HepG2 (cell line): ENCODE results near the gene IL27RA. TPM values are rescaled to one million over a fixed set of nuclear protein-coding genes. Genes with fewer than 3 reads are reported as not detected.

Source experiments
- ATAC-seq: fragments of 200-7000 bp; cut with Tn5 transposase; 3 replicates; pipeline ENCODE4 v1.9.1; 2020; ENCODE audit warnings: mild to moderate bottlenecking, moderate library complexity
- BruUV-seq: library from RNA; stranded (reverse); fragments of 400-500 nt; replicated peaks from 2 replicates; lab custom pipeline; 2021; lab: Mats Ljungman, UMichigan
- CTCF ChIA-PET: fragments of 300-600 bp; formaldehyde crosslinking; extraction: SDS; loops from one replicate; lab custom pipeline; 2021; ENCODE audit warnings: low total read pairs, inconsistent platforms, low intra/inter-chr PET ratio; lab: Yijun Ruan, JAX
- POLR2A ChIA-PET: fragments of 350-600 bp; sonication (Branson Sonifier 250); formaldehyde crosslinking; loops from one replicate; lab custom pipeline; 2020; ENCODE audit warnings: antibody characterized with exemption, inconsistent platforms; lab: Yijun Ruan, JAX
- DNase-seq: peaks from one replicate; pipeline ENCODE4 v3.0.0-alpha.2; 2015; ENCODE audit warnings: low spot score
- FAIRE-seq: peaks from 3 replicates; lab custom pipeline; 2011; peaks lifted over from hg19 to GRCh38; lab: Jason Lieb, UNC
- H2AFZ ChIP-seq: one replicate; pipeline ENCODE4 v1.6.1; 2011; ENCODE audit warnings: low read length, inconsistent platforms
- H3K27ac ChIP-seq: fragments of 300-600 bp; 3 replicates; pipeline ENCODE4 v1.8.0; 2011; ENCODE audit warnings: mixed run types, mild to moderate bottlenecking, mixed read lengths, low read length, inconsistent platforms; ENCODE audit not compliant: insufficient read depth; ENCODE audit errors: extremely low read length
- H3K27me3 ChIP-seq, 2 experiments: fragments of 200-600 bp in 1 of 2; 2 replicates in 1 of 2; 3 replicates in 1 of 2; pipeline versions ENCODE4 v1.6.0 to v1.8.0; 2011; ENCODE audit warnings: low read length in 2 of 2, mild to moderate bottlenecking in 2 of 2, moderate library complexity in 2 of 2, inconsistent platforms in 1 of 2; ENCODE audit not compliant: insufficient read depth in 2 of 2, control insufficient read depth in 1 of 2
- H3K36me3 ChIP-seq, 2 experiments: fragments of 200-600 bp in 1 of 2; replicated peaks in 1 of 2; 2 replicates in 1 of 2; 3 replicates in 1 of 2; pipeline versions ENCODE4 v1.5.1 to v1.8.0; 2011; ENCODE audit warnings: low read length in 2 of 2, inconsistent platforms in 1 of 2; ENCODE audit not compliant: insufficient read depth in 2 of 2, control insufficient read depth in 1 of 2
- H3K4me1 ChIP-seq: 2 replicates; pipeline ENCODE4 v1.5.1; 2012; ENCODE audit warnings: low read length, inconsistent platforms; ENCODE audit not compliant: insufficient read depth
- H3K4me2 ChIP-seq: 2 replicates; pipeline ENCODE4 v1.6.0; 2011; ENCODE audit warnings: low read depth, low read length, inconsistent platforms
- H3K4me3 ChIP-seq, 3 experiments: fragments of 200-600 bp in 1 of 3; sonication (generic), shearing (Covaris generic) in 1 of 3; replicated peaks in 1 of 3; 2 replicates each; pipeline ENCODE4 v1.5.1; 2011 to 2016; ENCODE audit warnings: low read length in 3 of 3, inconsistent platforms in 2 of 3, low read depth in 2 of 3, mild to moderate bottlenecking in 2 of 3, control low read depth in 1 of 3, mixed read lengths in 1 of 3; ENCODE audit not compliant: insufficient read depth in 1 of 3
- H3K79me2 ChIP-seq: one replicate; pipeline ENCODE4 v1.6.1; 2011; ENCODE audit warnings: low read length, inconsistent platforms; ENCODE audit not compliant: insufficient read depth
- H3K9ac ChIP-seq: 2 replicates; pipeline ENCODE4 v1.6.0; 2011; ENCODE audit warnings: mild to moderate bottlenecking, low read depth, low read length, inconsistent platforms; ENCODE audit not compliant: insufficient read depth
- H3K9me3 ChIP-seq: 2 replicates; pipeline ENCODE4 v1.5.1; 2012; ENCODE audit warnings: mild to moderate bottlenecking, low read length
- H4K20me1 ChIP-seq: 2 replicates; pipeline ENCODE4 v1.6.0; 2011; ENCODE audit warnings: inconsistent platforms, mild to moderate bottlenecking, low read length, moderate library complexity; ENCODE audit not compliant: insufficient read depth
- ARNT ChIP-seq: fragments of 450-650 bp; IDR thresholded peaks from 2 replicates; pipeline ENCODE4 v1.6.1; 2017
- ELF4 ChIP-seq: sonication (generic); formaldehyde crosslinking; IDR thresholded peaks from 2 replicates; pipeline ENCODE4 v1.5.0; 2020; ENCODE audit warnings: missing genetic modification reagents, mild to moderate bottlenecking, moderate library complexity, borderline replicate concordance
- HNRNPUL1 ChIP-seq: fragments of 200-400 bp; formaldehyde crosslinking; IDR thresholded peaks from 2 replicates; pipeline ENCODE4 v1.6.1; 2017; ENCODE audit warnings: low read depth, mild to moderate bottlenecking, low read length, moderate library complexity
- JUNB ChIP-seq: sonication (generic); formaldehyde crosslinking; IDR thresholded peaks from 2 replicates; pipeline ENCODE4 v1.8.0; 2022; ENCODE audit warnings: missing genetic modification reagents, mild to moderate bottlenecking, borderline replicate concordance
- KAT2B ChIP-seq: fragments of 150-350 bp; IDR thresholded peaks from 2 replicates; pipeline ENCODE4 v1.6.1; 2014; ENCODE audit warnings: low read depth, low read length, borderline replicate concordance
- KLF12 ChIP-seq: sonication (generic); formaldehyde crosslinking; IDR thresholded peaks from 2 replicates; pipeline ENCODE4 v1.4.0; 2020; ENCODE audit warnings: missing genetic modification reagents, borderline replicate concordance
- NONO ChIP-seq, 2 experiments: fragments of 450-650 bp in 1 of 2; sonication (generic) in 1 of 2; formaldehyde crosslinking in 1 of 2; IDR thresholded peaks in 1 of 2; conservative IDR thresholded peaks in 1 of 2; 2 replicates each; pipeline versions ENCODE4 v1.6.1 to v1.8.0; 2017 to 2022; ENCODE audit warnings: mild to moderate bottlenecking in 1 of 2, missing genetic modification reagents in 1 of 2, moderate library complexity in 1 of 2
- NR0B2 ChIP-seq: sonication (generic); formaldehyde crosslinking; IDR thresholded peaks from 2 replicates; pipeline ENCODE4 v1.4.0; 2020; ENCODE audit warnings: mild to moderate bottlenecking, missing genetic modification reagents
- POLR2A ChIP-seq, 2 experiments: IDR thresholded peaks; 2 replicates each; pipeline ENCODE4 v1.6.1; 2011; ENCODE audit warnings: low read depth in 2 of 2, low read length in 2 of 2, mild to moderate bottlenecking in 1 of 2, moderate library complexity in 1 of 2; ENCODE audit not compliant: insufficient read depth in 1 of 2
- PPARG ChIP-seq: conservative IDR thresholded peaks from 2 replicates; pipeline ENCODE4 v1.6.1; 2016; ENCODE audit warnings: missing biosample characterization, missing genetic modification reagents
- SIX4 ChIP-seq: sonication (generic); formaldehyde crosslinking; IDR thresholded peaks from 2 replicates; pipeline ENCODE4 v1.4.0; 2020; ENCODE audit warnings: missing genetic modification reagents
- ZNF431 ChIP-seq: sonication (generic); formaldehyde crosslinking; IDR thresholded peaks from 2 replicates; pipeline ENCODE4 v1.9.0; 2022; ENCODE audit warnings: missing genetic modification reagents, low read depth, mild to moderate bottlenecking, borderline replicate concordance
- ZNF556 ChIP-seq: sonication (generic); formaldehyde crosslinking; IDR thresholded peaks from 2 replicates; pipeline ENCODE4 v1.4.0; 2020; ENCODE audit warnings: mild to moderate bottlenecking, missing genetic modification reagents, borderline replicate concordance
- ZNF569 ChIP-seq: sonication (generic); formaldehyde crosslinking; IDR thresholded peaks from 2 replicates; pipeline ENCODE4 v1.5.0; 2020; ENCODE audit warnings: mild to moderate bottlenecking, missing genetic modification reagents, moderate library complexity, borderline replicate concordance
- ZNF713 ChIP-seq: sonication (generic); formaldehyde crosslinking; IDR thresholded peaks from 2 replicates; pipeline ENCODE4 v1.4.0; 2020; ENCODE audit warnings: mild to moderate bottlenecking, missing genetic modification reagents
- ZNF776 ChIP-seq: sonication (generic); formaldehyde crosslinking; IDR thresholded peaks from 2 replicates; pipeline ENCODE4 v1.4.0; 2020; ENCODE audit warnings: mild to moderate bottlenecking, missing genetic modification reagents
- ZNF792 ChIP-seq: IDR thresholded peaks from 2 replicates; pipeline ENCODE4 v1.6.1; 2016
- ZNF800 ChIP-seq: sonication (generic); formaldehyde crosslinking; IDR thresholded peaks from 2 replicates; pipeline ENCODE4 v1.4.0; 2020; ENCODE audit warnings: missing genetic modification reagents
- WGBS: methylation state at CpG from one replicate; pipeline ENCODE4 v1.1.6; 2017; ENCODE audit warnings: low lambda C conversion rate; 5-methylcytosine and 5-hydroxymethylcytosine counted together
- in situ Hi-C: cut with HindIII; loops from 2 replicates; pipeline ENCODE4 v1.10.0; 2017; ENCODE audit warnings: low pct_unique_long_range_greater_than_20kb; ENCODE audit not compliant: extremely low pct_ligation_motif_present
- intact Hi-C: fragments of 100-400 bp; cut with micrococcal nuclease; formaldehyde crosslinking; loops from one replicate; pipeline ENCODE4 v1.10.0; 2022; ENCODE audit not compliant: unreplicated experiment
- polyA plus RNA-seq, 8 experiments: library from polyadenylated mRNA; depleted of rRNA in 3 of 8; stranded (reverse) in 7 of 8; unstranded in 1 of 8; fragments of >200 nt; fragmentation: Illumina TruSeq in 4 of 8; extraction: Trizol in 4 of 8; gene quantifications; 2 replicates each; pipeline versions ENCODE4 v1.2.1 to v1.2.3, GENCODE V29; 2011 to 2016; ENCODE audit warnings: low read depth in 4 of 8, missing spikeins in 1 of 8, mixed read lengths in 1 of 8; ENCODE audit not compliant: insufficient read depth in 1 of 8
- total RNA-seq, 5 experiments: library from RNA; depleted of rRNA; stranded (reverse); fragments of >200 nt; fragmentation: Illumina TruSeq; extraction: Trizol; gene quantifications; 2 replicates each; pipeline ENCODE4 v1.2.3, GENCODE V29; 2016; ENCODE audit warnings: low read depth in 1 of 5

IL27RA gene
- total and polyA plus RNA-seq, 2 of the 13 experiments (the other 11 are each of a cell fraction or from before 2014, with no cell fraction given): 3.5 to 8.1 TPM

GRCh38 chr19:14102102-14102696 is 70.6 kb downstream of the IL27RA start:
- Histone ChIP-seq H3K4me3 (no peak overlapping the region), H2AFZ (no peak overlapping the region), H3K9ac (no peak overlapping the region), H3K4me1 (no peaks in the 10 kb centered on the region), H4K20me1 (no peaks in the 10 kb centered on the region), H3K36me3 (peaks cover 10 to 23% of the 10 kb centered on the region in 2 experiments), H3K27me3 (no peaks in the 10 kb centered on the region), H3K4me2 (no peak overlapping the region), H3K79me2 (no peaks in the 10 kb centered on the region), H3K9me3 (no peaks in the 10 kb centered on the region), H3K27ac (no peak overlapping the region)
- no TSS peak for BruUV-seq
- DNase-seq (no peak), ATAC-seq (no peak), FAIRE-seq (no peak)
- intact Hi-C loops: no loop called here
- in situ Hi-C loops: no loop called here
- WGBS: 97% methylated on average over 9 of the region's 11 CpGs
- ChIA-PET CTCF (no interaction called here), POLR2A (no interaction called here)
- TF ChIP-seq JUNB (CRISPR knock-in tag) (no peak), KAT2B (no peak), HNRNPUL1 (no peak), ZNF776 (CRISPR knock-in tag) (no peak), ZNF800 (CRISPR knock-in tag) (no peak), PPARG (CRISPR knock-in tag) (no peak), NR0B2 (CRISPR knock-in tag) (no peak), POLR2A (IDR thresholded peaks at IDR 0.05; ENCODE audit: insufficient read depth in 1 of 2, low read depth in 2 of 2, low read length in 2 of 2) (no peak), ZNF792 (CRISPR knock-in tag) (no peak), ZNF713 (CRISPR knock-in tag) (no peak), ZNF431 (CRISPR knock-in tag) (no peak), ARNT (no peak), ELF4 (CRISPR knock-in tag) (no peak), ZNF569 (no peak), SIX4 (CRISPR knock-in tag) (no peak), ZNF556 (CRISPR knock-in tag) (no peak), KLF12 (no peak), NONO (IDR thresholded peaks at IDR 0.05) (no peak), NONO (CRISPR knock-in tag; conservative IDR thresholded peaks at IDR 0.05) (no peak)
